Measurements from ENCODE around the gene COMMD7. TPM values are rescaled to one million over a fixed set of nuclear protein-coding genes. Genes with fewer than 3 reads are reported as not detected.
"Not testable (repeated sequence)": the region's sequence is repeated elsewhere in the genome, so short reads cannot be mapped to it uniquely, and the experiment has no call there.

COMMD7 gene
- total RNA-seq, 4 donors from 2014 or later, result 19.3 to 20.6 (median 19.8) TPM

- DNase-seq (ENCODE audit: low spot score), result no peak
- no peak for TF ChIP-seq CTCF (IDR thresholded peaks at IDR 0.05)
Observed at GRCh38 chr20:32709632-32710121, 33.6 kb downstream of the COMMD7 start.

GRCh38 chr20:32709029-32709631 lies 34.1 kb downstream of the COMMD7 start:
- DNase-seq (ENCODE audit: low spot score); ATAC-seq (ENCODE audit: low FRiP score): not testable (repeated sequence)

More at GRCh38 chr20:32709632-32710121, 33.6 kb downstream of the COMMD7 start:
- peak; percentile 86 for ATAC-seq (ENCODE audit: low FRiP score)

GRCh38 chr20:32707691-32708581 lies 35.3 kb downstream of the COMMD7 start:
- DNase-seq (ENCODE audit: low spot score) (no peak), ATAC-seq (ENCODE audit: low FRiP score) (no peak)
- TF ChIP-seq CTCF (IDR thresholded peaks at IDR 0.05), result no peak

GRCh38 chr20:32706486-32706885 lies 36.8 kb downstream of the COMMD7 start:
- no peak for TF ChIP-seq CTCF (IDR thresholded peaks at IDR 0.05)
- ATAC-seq (ENCODE audit: low FRiP score), result no peak
- DNase-seq (ENCODE audit: low spot score), result no peak

- DNase-seq (ENCODE audit: low spot score) (no peak), ATAC-seq (ENCODE audit: low FRiP score) (no peak)
- TF ChIP-seq CTCF (IDR thresholded peaks at IDR 0.05), result no peak
Observed at GRCh38 chr20:32702706-32703425, 40.4 kb downstream of the COMMD7 start.

- DNase-seq (ENCODE audit: low spot score) (no peak), ATAC-seq (ENCODE audit: low FRiP score) (no peak)
- no peak for TF ChIP-seq CTCF (IDR thresholded peaks at IDR 0.05)
Observed at GRCh38 chr20:32697608-32698007, 45.7 kb downstream of the COMMD7 start.

GRCh38 chr20:32695089-32695488 lies 48.2 kb downstream of the COMMD7 start:
- no peak for DNase-seq (ENCODE audit: low spot score)
- TF ChIP-seq CTCF (IDR thresholded peaks at IDR 0.05), result no peak
- no peak for ATAC-seq (ENCODE audit: low FRiP score)

GRCh38 chr20:32688966-32689365 lies 54.3 kb downstream of the COMMD7 start:
- ATAC-seq (ENCODE audit: low FRiP score); DNase-seq (ENCODE audit: low spot score): not testable (repeated sequence)
